Thyroid gland (tissue), 4 donors: ENCODE data around the gene ULK4. TPM values are rescaled to one million over a fixed set of nuclear protein-coding genes. Genes with fewer than 3 reads are reported as not detected.

Experiments
- DNase-seq, 2 donors: peaks; one replicate each; pipeline ENCODE4 v3.0.0-alpha.2; 2019
- H3K27ac ChIP-seq, 3 donors: fragments of 200-600 bp; sonication (generic); 1 replicate in 2 of 3; 2 replicates in 1 of 3; pipeline ENCODE4 v1.5.1; 2016 to 2019; ENCODE audit warnings: mild to moderate bottlenecking in 1 of 3, moderate library complexity in 1 of 3
- H3K27me3 ChIP-seq: fragments of 200-600 bp; sonication (generic); one replicate; pipeline ENCODE4 v1.5.1; 2019
- H3K36me3 ChIP-seq, 2 donors: fragments of 200-600 bp; sonication (generic); one replicate each; pipeline ENCODE4 v1.5.1; 2016 to 2019
- H3K4me1 ChIP-seq, 2 donors: fragments of 200-600 bp; sonication (generic); one replicate each; pipeline ENCODE4 v1.5.1; 2017 to 2019
- H3K4me3 ChIP-seq, 3 donors: fragments of 200-600 bp; sonication (generic); replicated peaks in 1 of 3; 1 replicate in 2 of 3; 2 replicates in 1 of 3; pipeline ENCODE4 v1.5.1; 2016; ENCODE audit warnings: mild to moderate bottlenecking in 1 of 3
- H3K9me3 ChIP-seq: fragments of 200-600 bp; sonication (generic); one replicate; pipeline ENCODE4 v1.5.1; 2017
- POLR2A ChIP-seq, 2 donors: fragments of 450-650 bp; IDR thresholded peaks; one replicate each; pipeline ENCODE4 v1.6.1; 2017; ENCODE audit warnings: antibody characterized with exemption in 2 of 2, mild to moderate bottlenecking in 2 of 2, moderate library complexity in 1 of 2
- WGBS, 2 donors: methylation state at CpG; one replicate each; pipeline ENCODE4 v1.1.5; 2017; 5-methylcytosine and 5-hydroxymethylcytosine counted together
- intact Hi-C: fragments of 100-400 bp; cut with DNase I; formaldehyde crosslinking; loops from one replicate; pipeline ENCODE4 v1.15.1; 2023
- total RNA-seq, 4 donors: library from RNA; depleted of rRNA; stranded (reverse); fragments of >200 nt; gene quantifications; one replicate each; pipeline ENCODE4 v1.2.3, GENCODE V29; 2016
- TF ChIP-seq, protein P1 (sequence below), 6 experiments: fragments of 200-600 bp in 3 of 6; fragments of 450-650 bp in 3 of 6; sonication (generic) in 3 of 6; IDR thresholded peaks; one replicate each; pipeline ENCODE4 v1.5.1; 2016 to 2019; ENCODE audit warnings: antibody characterized with exemption in 6 of 6, mild to moderate bottlenecking in 2 of 6, inconsistent platforms in 1 of 6, moderate library complexity in 1 of 6

ULK4 gene
- total RNA-seq, 4 donors from 2014 or later = 18.7 to 58.2 (median 43.3) TPM

GRCh38 chr3:41854956-41855355, 106.9 kb downstream of the ULK4 start:
- no peak for DNase-seq
- 95 to 96% methylated on average over 6 of the region's 6 CpGs for WGBS, 2 donors
- intact Hi-C loops = no loop called here
- Histone ChIP-seq H3K4me1 (no peaks in the 10 kb centered on the region), H3K4me3 (no peak overlapping the region), H3K27ac (no peak overlapping the region), H3K9me3 (no peaks in the 10 kb centered on the region), H3K36me3 (no peaks in the 10 kb centered on the region), H3K27me3 (no peaks in the 10 kb centered on the region)
- TF ChIP-seq, protein P1, sequence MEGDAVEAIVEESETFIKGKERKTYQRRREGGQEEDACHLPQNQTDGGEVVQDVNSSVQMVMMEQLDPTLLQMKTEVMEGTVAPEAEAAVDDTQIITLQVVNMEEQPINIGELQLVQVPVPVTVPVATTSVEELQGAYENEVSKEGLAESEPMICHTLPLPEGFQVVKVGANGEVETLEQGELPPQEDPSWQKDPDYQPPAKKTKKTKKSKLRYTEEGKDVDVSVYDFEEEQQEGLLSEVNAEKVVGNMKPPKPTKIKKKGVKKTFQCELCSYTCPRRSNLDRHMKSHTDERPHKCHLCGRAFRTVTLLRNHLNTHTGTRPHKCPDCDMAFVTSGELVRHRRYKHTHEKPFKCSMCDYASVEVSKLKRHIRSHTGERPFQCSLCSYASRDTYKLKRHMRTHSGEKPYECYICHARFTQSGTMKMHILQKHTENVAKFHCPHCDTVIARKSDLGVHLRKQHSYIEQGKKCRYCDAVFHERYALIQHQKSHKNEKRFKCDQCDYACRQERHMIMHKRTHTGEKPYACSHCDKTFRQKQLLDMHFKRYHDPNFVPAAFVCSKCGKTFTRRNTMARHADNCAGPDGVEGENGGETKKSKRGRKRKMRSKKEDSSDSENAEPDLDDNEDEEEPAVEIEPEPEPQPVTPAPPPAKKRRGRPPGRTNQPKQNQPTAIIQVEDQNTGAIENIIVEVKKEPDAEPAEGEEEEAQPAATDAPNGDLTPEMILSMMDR (IDR thresholded peaks at IDR 0.05) = no peak
- TF ChIP-seq POLR2A (IDR thresholded peaks at IDR 0.05) = no peak

DNA sequence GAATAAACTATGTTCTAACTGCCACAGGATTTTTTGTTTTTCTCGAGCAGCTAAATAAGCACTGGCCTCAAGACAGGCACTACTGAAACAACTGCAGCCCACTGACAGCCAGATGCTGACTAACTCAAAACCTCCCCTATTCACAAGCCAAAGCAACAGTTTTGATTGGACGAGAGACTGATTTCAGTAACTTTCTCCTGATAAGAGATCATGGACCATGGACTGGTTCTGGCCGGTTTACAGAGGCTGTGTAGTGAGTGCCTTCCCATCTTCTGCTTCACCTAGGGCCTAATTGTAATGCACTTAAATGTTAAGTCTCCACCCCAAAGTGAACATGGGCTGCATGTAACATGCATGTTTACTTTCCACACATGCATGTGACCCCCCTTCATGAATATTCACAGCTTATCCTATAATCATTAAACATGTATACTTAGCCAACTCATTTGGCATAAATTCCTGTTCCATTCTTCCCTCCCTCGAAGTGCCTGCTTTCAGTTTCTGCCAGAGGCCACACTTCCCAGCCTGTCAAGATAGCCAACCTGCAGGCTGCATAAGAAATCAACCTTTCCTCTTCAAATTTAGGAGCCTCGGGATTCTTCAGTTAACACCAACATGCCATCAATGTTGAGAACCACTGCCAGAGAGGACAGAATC, 108.2 kb downstream of the ULK4 start:
- 73 to 79% methylated on average over 5 of the region's 5 CpGs for WGBS, 2 donors
- Histone ChIP-seq H3K36me3 (no peaks in the 10 kb centered on the region), H3K4me3 (no peak overlapping the region), H3K4me1 (no peaks in the 10 kb centered on the region), H3K27ac (no peak overlapping the region), H3K9me3 (no peaks in the 10 kb centered on the region), H3K27me3 (no peaks in the 10 kb centered on the region)
- no peak for TF ChIP-seq POLR2A (IDR thresholded peaks at IDR 0.05)
- TF ChIP-seq, protein P1 (IDR thresholded peaks at IDR 0.05) = no peak
- no peak for DNase-seq
- intact Hi-C loops = no loop called here

- Histone ChIP-seq H3K4me3 (no peak overlapping the region), H3K4me1 (no peaks in the 10 kb centered on the region), H3K27me3 (no peaks in the 10 kb centered on the region), H3K9me3 (no peaks in the 10 kb centered on the region), H3K27ac (no peak overlapping the region), H3K36me3 (no peaks in the 10 kb centered on the region)
- no peak for DNase-seq
- intact Hi-C loops = no loop called here
- WGBS, 2 donors = 94 to 95% methylated on average over 6 of the region's 6 CpGs
- TF ChIP-seq, protein P1 (IDR thresholded peaks at IDR 0.05) = no peak
- TF ChIP-seq POLR2A (IDR thresholded peaks at IDR 0.05) = no peak
Measured at GRCh38 chr3:41848753-41849574, 112.9 kb downstream of the ULK4 start.

GRCh38 chr3:41847679-41848078, 114.2 kb downstream of the ULK4 start:
- no peak for DNase-seq
- Histone ChIP-seq H3K4me3 (no peak overlapping the region), H3K36me3 (no peaks in the 10 kb centered on the region), H3K27me3 (no peaks in the 10 kb centered on the region), H3K4me1 (no peaks in the 10 kb centered on the region), H3K27ac (no peak overlapping the region), H3K9me3 (no peaks in the 10 kb centered on the region)
- intact Hi-C loops = no loop called here
- WGBS, 2 donors = 94% methylated on average over 1 of the region's 1 CpG
- no peak for TF ChIP-seq POLR2A (IDR thresholded peaks at IDR 0.05)
- TF ChIP-seq, protein P1 (IDR thresholded peaks at IDR 0.05) = no peak

GRCh38 chr3:41846850-41847249, 115.1 kb downstream of the ULK4 start:
- no peak overlapping the region for H3K4me3 ChIP-seq
- H3K27ac ChIP-seq = no peak overlapping the region
- H3K36me3 ChIP-seq = no peaks in the 10 kb centered on the region
- no peak for DNase-seq
- no peaks in the 10 kb centered on the region for H3K27me3 ChIP-seq
- intact Hi-C loops = no loop called here
- H3K9me3 ChIP-seq = no peaks in the 10 kb centered on the region
- no peaks in the 10 kb centered on the region for H3K4me1 ChIP-seq
- WGBS, 2 donors = 95 to 98% methylated on average over 1 of the region's 1 CpG
- no peak for TF ChIP-seq POLR2A (IDR thresholded peaks at IDR 0.05)
- TF ChIP-seq, protein P1 (IDR thresholded peaks at IDR 0.05) = no peak
